ENCODE data around the gene ASXL1.

- TF ChIP-seq POLR2A (IDR thresholded peaks at IDR 0.05) (no peak), CTCF (IDR thresholded peaks at IDR 0.05) (no peak), EP300 (IDR thresholded peaks at IDR 0.05) (no peak)
These were observed 75.3 kb downstream of the ASXL1 start for GRCh38 chr20:32433311-32434021.

All from ovary (tissue), 3 donors.